Activated CD4-positive, alpha-beta memory T cell treated with anti-CD3 and anti-CD28 coated beads for 36 hours (primary cell): ENCODE data around the gene ANXA10. TPM values are rescaled to one million over a fixed set of nuclear protein-coding genes. Genes with fewer than 3 reads are reported as not detected.
"Not testable (repeated sequence)": the region's sequence is repeated elsewhere in the genome, so short reads cannot be mapped to it uniquely, and the experiment has no call there.

ENCODE experiments used
- CTCF ChIA-PET: fragments of 350-600 bp; sonication (Branson Sonifier 250); formaldehyde crosslinking; loops from one replicate; lab custom pipeline; 2021; ENCODE audit warnings: antibody characterized with exemption, inconsistent platforms; lab: Charles Lee
- POLR2A ChIA-PET: fragments of 350-600 bp; sonication (Branson Sonifier 250); formaldehyde crosslinking; loops from one replicate; lab custom pipeline; 2021; ENCODE audit warnings: antibody characterized with exemption; lab: Charles Lee
- DNase-seq: peaks from one replicate; pipeline ENCODE4 v3.0.0-alpha.2; 2020
- H3K27ac Mint-ChIP-seq: one replicate; pipeline ENCODE4 v1.8.0; 2021; ENCODE audit warnings: mixed read lengths
- H3K27me3 Mint-ChIP-seq: one replicate; pipeline ENCODE4 v1.8.0; 2021; ENCODE audit warnings: mixed read lengths
- H3K36me3 Mint-ChIP-seq: one replicate; pipeline ENCODE4 v1.8.0; 2021; ENCODE audit warnings: mixed read lengths
- H3K4me1 Mint-ChIP-seq: one replicate; pipeline ENCODE4 v1.8.0; 2021; ENCODE audit warnings: low read depth, mixed read lengths
- H3K4me3 Mint-ChIP-seq: one replicate; pipeline ENCODE4 v1.8.0; 2021; ENCODE audit warnings: mild to moderate bottlenecking, mixed read lengths
- H3K9me3 Mint-ChIP-seq: one replicate; pipeline ENCODE4 v1.8.0; 2021; ENCODE audit warnings: mixed read lengths
- intact Hi-C: fragments of 100-400 bp; cut with micrococcal nuclease; formaldehyde crosslinking; loops from one replicate; pipeline ENCODE4 v1.15.1; 2023
- total RNA-seq, 2 experiments: library from RNA; stranded (reverse); gene quantifications; one replicate each; pipeline ENCODE4 v1.2.3, GENCODE V29; 2021

The ANXA10 gene
- total RNA-seq, 2 experiments from 2014 or later, result not detected

- H3K36me3 Mint-ChIP-seq, result no peaks in the 10 kb centered on the region
- intact Hi-C loops, result no loop called here
- CTCF ChIA-PET, result interaction anchor here (0.6 to 1.1 kb wide), 2 partner anchors 20 to 146 kb away, joined by 3 read pairs; no protein-coding TSS in a partner anchor
Observed at GRCh38 chr4:168174308-168174707, 82.0 kb downstream of the ANXA10 start.

GRCh38 chr4:168177546-168178149 is 85.3 kb downstream of the ANXA10 start:
- H3K4me3 Mint-ChIP-seq, result no peak overlapping the region
- DNase-seq, result no peak
- H3K4me1 Mint-ChIP-seq, result no peaks in the 10 kb centered on the region
- no peaks in the 10 kb centered on the region for H3K27me3 Mint-ChIP-seq
- H3K9me3 Mint-ChIP-seq, result no peaks in the 10 kb centered on the region
- ChIA-PET POLR2A (no interaction called here), CTCF (no interaction called here)
- intact Hi-C loops, result no loop called here
- H3K27ac Mint-ChIP-seq, result no peak overlapping the region
- H3K36me3 Mint-ChIP-seq, result no peaks in the 10 kb centered on the region

More at GRCh38 chr4:168174308-168174707, 82.0 kb downstream of the ANXA10 start:
- Mint-ChIP-seq H3K4me3 (no peak overlapping the region), H3K9me3 (no peaks in the 10 kb centered on the region), H3K27me3 (no peaks in the 10 kb centered on the region), H3K4me1 (no peaks in the 10 kb centered on the region), H3K27ac (no peak overlapping the region)
- DNase-seq, result no peak
- POLR2A ChIA-PET, result interaction anchor here (0.6 kb wide), 1 partner anchor 1089 kb away, joined by 3 read pairs; no protein-coding TSS in a partner anchor

GRCh38 chr4:168183717-168184571 is 91.6 kb downstream of the ANXA10 start:
- no peaks in the 10 kb centered on the region for H3K36me3 Mint-ChIP-seq
- H3K9me3 Mint-ChIP-seq, result no peaks in the 10 kb centered on the region
- intact Hi-C loops, result loop anchor here (1.0 to 10.0 kb wide), 3 partner anchors 326 to 733 kb away; no protein-coding TSS in a partner anchor
- no peak overlapping the region for H3K27ac Mint-ChIP-seq
- H3K27me3 Mint-ChIP-seq, result no peaks in the 10 kb centered on the region
- ChIA-PET POLR2A (no interaction called here), CTCF (interaction anchor here (0.9 to 1.2 kb wide), 2 partner anchors 735 to 738 kb away, joined by 3 to 7 read pairs; no protein-coding TSS in a partner anchor)
- no peak for DNase-seq
- no peaks in the 10 kb centered on the region for H3K4me1 Mint-ChIP-seq
- H3K4me3 Mint-ChIP-seq, result no peak overlapping the region

GRCh38 chr4:168188754-168189153 is 96.4 kb downstream of the ANXA10 start:
- intact Hi-C loops, result loop anchor here (10.0 kb wide), 1 partner anchor 366 kb away; no protein-coding TSS in a partner anchor
- ChIA-PET CTCF (no interaction called here), POLR2A (no interaction called here)
- Mint-ChIP-seq H3K27ac (no peak overlapping the region), H3K4me3 (no peak overlapping the region), H3K27me3 (no peaks in the 10 kb centered on the region), H3K36me3 (no peaks in the 10 kb centered on the region), H3K9me3 (no peaks in the 10 kb centered on the region), H3K4me1 (no peaks in the 10 kb centered on the region)
- DNase-seq, result no peak

- Mint-ChIP-seq H3K9me3 (peaks cover 11% of the 10 kb centered on the region), H3K4me1 (no peaks in the 10 kb centered on the region), H3K4me3 (no peak overlapping the region), H3K36me3 (peaks cover 4% of the 10 kb centered on the region), H3K27ac (no peak overlapping the region), H3K27me3 (no peaks in the 10 kb centered on the region)
- no peak for DNase-seq
- intact Hi-C loops, result no loop called here
- ChIA-PET POLR2A (no interaction called here), CTCF (no interaction called here)
Observed at GRCh38 chr4:168197926-168198325, 105.6 kb downstream of the ANXA10 start.

GRCh38 chr4:168199260-168199957 is 107.1 kb downstream of the ANXA10 start:
- no peak overlapping the region for H3K4me3 Mint-ChIP-seq

GRCh38 chr4:168200685-168201084 is 108.3 kb downstream of the ANXA10 start:
- Mint-ChIP-seq H3K27ac (no peak overlapping the region), H3K9me3 (peaks cover 35% of the 10 kb centered on the region), H3K4me1 (no peaks in the 10 kb centered on the region), H3K27me3 (no peaks in the 10 kb centered on the region), H3K36me3 (peaks cover 8% of the 10 kb centered on the region), H3K4me3 (no peak overlapping the region)
- intact Hi-C loops, result no loop called here
- no peak for DNase-seq
- ChIA-PET POLR2A (no interaction called here), CTCF (no interaction called here)

More at GRCh38 chr4:168199260-168199957, 107.1 kb downstream of the ANXA10 start:
- H3K27me3 Mint-ChIP-seq, result no peaks in the 10 kb centered on the region
- peak; percentile 24 for DNase-seq
- intact Hi-C loops, result no loop called here
- peaks cover 7% of the 10 kb centered on the region for H3K36me3 Mint-ChIP-seq
- CTCF ChIA-PET, result interaction anchor here (0.6 kb wide), 1 partner anchor 59 kb away, joined by 3 read pairs; no protein-coding TSS in a partner anchor
- POLR2A ChIA-PET, result no interaction called here
- H3K9me3 Mint-ChIP-seq, result peaks cover 24% of the 10 kb centered on the region
- no peak overlapping the region for H3K27ac Mint-ChIP-seq
- no peaks in the 10 kb centered on the region for H3K4me1 Mint-ChIP-seq

- CTCF ChIA-PET, result no interaction called here
- intact Hi-C loops, result no loop called here
- Mint-ChIP-seq H3K27me3 (no peaks in the 10 kb centered on the region), H3K36me3 (peaks cover 8% of the 10 kb centered on the region), H3K4me3 (no peak overlapping the region), H3K9me3 (peaks cover 38% of the 10 kb centered on the region), H3K4me1 (no peaks in the 10 kb centered on the region), H3K27ac (no peak overlapping the region)
- DNase-seq, result no peak
- POLR2A ChIA-PET, result no interaction called here
Observed at GRCh38 chr4:168203233-168203911, 111.0 kb downstream of the ANXA10 start.

GRCh38 chr4:168208957-168209614 is 116.7 kb downstream of the ANXA10 start:
- ChIA-PET POLR2A (no interaction called here), CTCF (no interaction called here)
- peaks cover 12% of the 10 kb centered on the region for H3K36me3 Mint-ChIP-seq
- H3K4me1 Mint-ChIP-seq, result no peaks in the 10 kb centered on the region
- intact Hi-C loops, result no loop called here
- H3K4me3 Mint-ChIP-seq, result no peak overlapping the region
- no peak overlapping the region for H3K27ac Mint-ChIP-seq
- no peak for DNase-seq
- peaks cover 31% of the 10 kb centered on the region for H3K9me3 Mint-ChIP-seq
- H3K27me3 Mint-ChIP-seq, result no peaks in the 10 kb centered on the region

GRCh38 chr4:168212656-168213055 is 120.3 kb downstream of the ANXA10 start:
- Mint-ChIP-seq H3K4me1 (no peaks in the 10 kb centered on the region), H3K36me3 (peaks cover 42% of the 10 kb centered on the region)
- CTCF ChIA-PET, result no interaction called here

GRCh38 chr4:168213511-168213910 is 121.2 kb downstream of the ANXA10 start:
- DNase-seq, intact Hi-C loops: not testable (repeated sequence)

More at GRCh38 chr4:168212656-168213055, 120.3 kb downstream of the ANXA10 start:
- intact Hi-C loops, result no loop called here
- Mint-ChIP-seq H3K27me3 (no peaks in the 10 kb centered on the region), H3K9me3 (peaks cover 31% of the 10 kb centered on the region), H3K4me3 (no peak overlapping the region), H3K27ac (no peak overlapping the region)
- DNase-seq, result no peak
- POLR2A ChIA-PET, result no interaction called here

More at GRCh38 chr4:168213511-168213910, 121.2 kb downstream of the ANXA10 start:
- Mint-ChIP-seq H3K9me3 (peaks cover 31% of the 10 kb centered on the region), H3K36me3 (peaks cover 50% of the 10 kb centered on the region)
- CTCF ChIA-PET, H3K27me3 Mint-ChIP-seq, H3K27ac Mint-ChIP-seq, POLR2A ChIA-PET, H3K4me1 Mint-ChIP-seq, H3K4me3 Mint-ChIP-seq: not testable (repeated sequence)
